Measurements from ENCODE around the gene ST7L.
"Not testable (repeated sequence)": the region's sequence is repeated elsewhere in the genome, so short reads cannot be mapped to it uniquely, and the experiment has no call there.

Gene ST7L

DNA sequence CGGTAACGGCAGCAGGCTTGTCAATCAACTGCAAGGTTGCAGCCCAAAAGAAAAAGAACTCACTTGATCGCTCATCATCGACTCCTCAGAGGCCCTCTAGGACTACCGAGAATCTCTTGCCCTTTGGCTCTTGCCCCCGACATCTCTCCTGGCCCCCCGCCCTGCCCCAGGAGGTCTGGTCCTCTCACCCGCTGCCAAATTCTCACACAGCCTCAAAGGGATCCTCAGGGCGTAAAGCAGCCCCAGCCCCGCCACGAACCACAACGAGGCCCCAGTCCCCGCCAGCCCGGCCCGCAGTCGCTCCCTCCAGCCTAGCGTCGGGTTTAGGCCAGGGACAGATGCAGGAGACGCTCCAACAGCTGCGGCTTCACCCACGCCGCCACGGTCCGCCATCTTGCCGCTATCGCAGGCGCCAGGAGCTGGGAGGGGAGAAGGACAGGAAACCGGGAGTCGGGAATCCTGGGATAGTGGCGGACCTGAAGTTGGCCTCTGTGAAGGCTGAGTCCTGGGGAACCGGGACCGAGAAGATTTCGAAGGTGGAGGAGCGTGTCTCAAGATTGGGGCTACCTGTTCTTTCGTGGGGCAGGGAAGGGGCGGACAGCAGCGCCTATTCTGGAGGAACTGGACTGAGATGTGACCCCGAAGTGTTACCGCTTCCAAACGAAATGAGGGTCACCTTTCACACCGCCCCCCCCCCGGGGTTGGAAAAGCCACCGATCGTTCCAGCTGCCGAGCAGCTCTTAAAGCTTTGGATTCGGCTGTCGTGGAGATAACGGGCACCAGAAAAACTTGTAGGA is at the start of gene ST7L:
TSS of gene ST7L (minus strand) at position 421 of the 797 bp plus-strand sequence. CDS start at position 393, 28 bp downstream.
- DNase-seq, result peak in 50 of 51 donors; percentile 16 to 94 (median 75)

DNA sequence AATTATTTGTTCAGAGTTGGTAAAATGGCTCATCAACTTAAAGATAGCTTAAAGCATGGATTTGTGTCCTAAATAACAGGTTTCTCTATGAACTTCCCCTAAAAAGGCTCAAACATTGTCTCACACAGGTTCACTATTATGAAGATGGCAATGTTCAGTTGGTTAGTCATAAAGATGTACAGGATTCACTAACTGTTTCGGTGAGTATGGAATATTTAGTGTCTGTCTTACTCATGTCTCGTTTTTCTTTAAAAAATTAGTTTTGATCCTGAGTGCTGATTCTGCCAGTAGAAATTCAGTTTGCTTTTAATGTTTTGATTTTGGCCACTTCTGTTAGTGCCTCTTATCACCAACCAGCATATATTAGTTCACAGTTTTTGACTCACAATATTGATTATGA is 48.0 kb upstream of the ST7L start:
- DNase-seq, result no peak

DNA sequence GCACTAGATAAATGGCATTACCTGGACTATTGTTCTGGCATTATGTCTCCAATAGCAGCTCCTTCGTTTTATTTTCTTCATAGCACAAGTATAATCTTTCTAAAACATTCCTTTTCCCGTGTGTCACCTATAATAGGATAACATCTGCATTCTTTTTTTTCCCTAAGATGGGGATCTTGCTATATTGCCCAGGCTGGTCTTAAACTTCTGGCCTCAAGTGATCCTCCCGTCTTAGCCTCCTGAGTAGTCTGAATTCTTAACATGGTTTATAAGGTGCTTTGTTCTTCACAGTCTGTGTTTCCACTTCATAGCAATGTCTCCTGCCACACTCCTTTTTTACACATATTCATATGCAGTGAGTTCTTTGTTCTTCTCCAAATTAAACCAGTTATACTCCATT is 46.9 kb upstream of the ST7L start:
- DNase-seq, result no peak

GRCh38 chr1:112651205-112651604 is 32.3 kb upstream of the ST7L start:
- DNase-seq, result no peak

DNA sequence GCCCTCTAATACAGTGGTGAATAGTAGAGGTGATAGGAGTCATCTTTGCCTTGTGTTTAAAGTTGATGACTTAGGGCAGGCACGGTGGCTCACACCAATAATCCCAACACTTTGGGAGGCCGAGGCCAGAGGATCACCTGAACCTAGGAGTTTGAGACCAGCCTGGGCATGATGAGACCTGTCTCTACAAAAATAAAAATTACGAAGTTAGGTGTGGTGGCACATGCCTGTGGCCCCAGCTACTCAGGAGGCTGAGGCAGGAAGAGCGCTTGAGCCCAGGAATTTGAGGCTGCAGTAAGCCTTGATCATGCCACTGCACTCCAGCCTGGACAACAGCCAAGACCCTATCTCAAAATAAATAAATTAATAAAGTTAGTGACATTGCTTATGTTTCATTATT is 27.3 kb upstream of the ST7L start:
- no peak for DNase-seq

- no peak for DNase-seq
Observed at GRCh38 chr1:112643080-112643479, 24.1 kb upstream of the ST7L start.

DNA sequence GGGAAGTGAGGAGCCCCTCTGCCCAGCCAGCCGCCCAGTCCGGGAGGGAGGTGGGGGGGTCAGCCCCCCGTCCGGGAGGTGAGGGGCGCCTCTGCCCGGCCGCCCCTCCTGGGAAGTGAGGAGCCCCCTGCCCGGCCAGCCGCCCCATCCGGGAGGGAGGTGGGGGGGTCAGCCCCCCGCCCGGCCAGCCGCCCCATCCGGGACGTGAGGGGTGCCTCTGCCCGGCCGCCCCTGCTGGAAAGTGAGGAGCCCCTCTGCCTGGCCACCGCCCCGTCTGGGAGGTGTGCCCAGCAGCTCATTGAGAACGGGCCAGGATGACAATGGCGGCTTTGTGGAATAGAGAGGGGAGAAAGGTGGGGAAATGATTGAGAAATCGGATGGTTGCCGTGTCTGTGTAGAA is 21.5 kb upstream of the ST7L start:
- DNase-seq, result peak in 5 of 51 donors; percentile 10 to 50 (median 29)

DNA sequence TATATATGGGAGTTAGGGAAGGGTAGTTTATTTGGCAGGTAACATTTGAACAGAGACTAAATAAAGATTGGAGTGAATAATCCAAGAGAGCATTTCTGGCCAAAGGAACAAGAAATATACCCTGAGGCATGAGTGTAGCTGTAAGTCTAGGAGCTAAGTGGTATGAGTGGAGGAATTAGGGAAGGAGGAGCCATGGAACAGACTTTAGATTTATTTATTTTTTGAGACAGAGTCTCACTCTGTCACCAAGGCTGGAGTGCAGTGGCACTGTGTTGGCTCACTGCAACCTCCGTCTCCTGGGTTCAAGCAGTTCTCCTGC is 19.1 kb upstream of the ST7L start:
- DNase-seq, result no peak

GRCh38 chr1:112637254-112638109 is 18.5 kb upstream of the ST7L start:
- peak in 16 of 51 donors; percentile 3 to 70 (median 21) for DNase-seq

DNA sequence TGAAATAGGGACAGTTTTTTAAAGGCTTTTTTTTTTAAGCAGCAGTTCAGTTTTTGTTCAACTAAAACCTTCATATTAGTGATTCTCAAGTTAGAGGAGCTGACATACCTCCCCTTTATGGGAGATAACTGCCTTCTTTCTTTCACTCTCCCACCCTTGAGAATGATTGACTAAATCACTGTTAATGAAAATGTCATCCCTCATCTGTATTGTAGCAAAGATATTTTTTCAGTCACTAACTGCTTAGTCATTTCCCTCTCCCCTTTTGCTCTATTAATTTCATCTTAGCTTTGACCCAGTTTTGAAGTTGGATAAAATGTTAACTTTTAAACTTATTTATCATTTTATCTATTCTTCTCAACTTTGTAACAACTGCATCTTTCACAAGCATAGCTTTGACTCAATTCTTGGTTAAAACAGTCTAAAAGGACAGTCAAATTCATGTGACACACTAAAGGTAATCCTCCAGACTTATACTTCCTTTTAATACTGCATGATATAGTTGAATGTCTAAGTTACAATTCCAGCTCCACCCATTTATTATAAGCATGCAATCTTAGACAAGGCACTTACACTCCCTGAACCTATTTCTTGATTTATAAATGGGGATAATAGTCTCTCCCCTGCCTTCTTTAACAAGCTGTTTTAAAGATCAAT is 17.8 kb upstream of the ST7L start:
- DNase-seq, result no peak

DNA sequence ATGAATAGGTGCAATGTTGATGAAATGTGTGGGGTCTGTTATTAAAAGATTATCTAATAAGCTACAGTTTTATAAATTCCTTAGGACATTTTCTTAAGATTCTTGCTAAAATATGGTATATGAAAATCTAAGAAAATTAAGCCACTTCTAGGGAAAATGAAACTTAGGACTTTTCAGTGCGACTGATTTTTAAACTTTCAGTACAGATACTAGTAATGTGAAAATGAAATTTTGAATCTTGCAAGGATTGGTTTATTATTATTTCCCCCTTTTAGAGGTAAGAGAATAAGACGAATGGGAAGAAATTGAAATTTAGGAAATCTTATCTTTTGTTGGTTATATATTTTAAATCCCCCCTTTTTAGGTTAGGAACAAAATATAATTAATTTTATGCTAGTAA is 17.1 kb upstream of the ST7L start:
- no peak for DNase-seq

- no peak for DNase-seq
Observed at GRCh38 chr1:112634367-112634766, 15.4 kb upstream of the ST7L start.

GRCh38 chr1:112633628-112634027 is 14.7 kb upstream of the ST7L start:
- no peak for DNase-seq

- DNase-seq, result no peak
Observed at GRCh38 chr1:112629256-112629655, 10.3 kb upstream of the ST7L start.

DNA sequence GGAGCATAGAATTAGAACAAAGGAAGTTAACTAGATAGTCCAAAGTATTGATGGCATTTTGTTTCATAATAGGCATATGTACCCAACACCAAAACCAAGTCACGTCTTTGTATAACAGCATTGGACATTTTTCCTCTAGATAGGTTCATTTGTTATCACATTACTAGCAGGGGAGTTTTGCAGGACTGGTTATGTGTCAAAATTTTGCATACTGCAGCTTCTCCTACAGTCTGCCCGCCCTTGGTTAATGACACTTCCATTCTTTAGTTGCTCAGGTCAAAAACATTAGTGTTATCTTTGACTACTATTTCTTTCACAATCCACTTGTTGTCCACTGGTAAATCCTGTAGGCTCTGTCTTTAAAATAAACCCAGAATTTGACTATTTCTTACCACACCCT is 9.6 kb upstream of the ST7L start:
- DNase-seq, result no peak

DNA sequence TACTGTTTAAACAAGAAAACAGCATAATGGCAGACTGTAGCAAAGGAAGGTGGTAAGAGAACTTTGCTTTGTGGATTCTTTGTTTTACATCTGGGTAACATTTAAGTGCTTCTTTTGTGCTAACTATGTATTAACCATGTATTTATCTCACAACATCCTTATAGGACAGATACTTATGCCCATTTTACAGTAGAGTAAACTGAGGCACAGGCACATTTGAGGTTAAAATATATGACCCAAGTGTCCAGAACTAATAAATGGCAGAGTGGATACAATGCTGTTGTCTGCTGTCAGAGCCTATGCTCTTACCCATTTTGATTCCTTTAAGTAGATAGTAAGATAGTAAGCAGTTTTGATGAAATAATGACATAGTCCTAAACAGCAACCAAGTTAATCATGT is 7.9 kb upstream of the ST7L start:
- no peak for DNase-seq

DNA sequence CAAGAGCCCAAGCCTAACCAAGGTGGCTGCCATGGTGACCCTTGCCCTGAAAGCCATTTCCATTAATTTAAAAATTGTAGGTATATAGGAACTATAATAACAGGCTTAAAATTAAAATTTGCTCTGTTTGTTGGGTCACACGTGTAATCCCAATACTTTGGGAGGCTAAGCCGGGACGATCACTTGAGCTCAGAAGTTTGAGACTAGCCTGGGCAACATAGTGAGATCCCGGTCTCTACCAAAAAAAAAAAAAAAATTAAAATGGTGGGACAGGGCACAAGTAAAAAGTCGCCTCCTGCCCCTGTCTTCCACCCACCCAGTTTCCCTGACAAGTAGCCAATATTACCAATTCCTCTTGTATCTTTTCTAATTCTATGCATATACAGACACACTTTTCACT is 7.3 kb upstream of the ST7L start:
- DNase-seq, result no peak

- peak in 2 of 51 donors; percentile 2 to 21 for DNase-seq
Observed at GRCh38 chr1:112625696-112626095, 6.8 kb upstream of the ST7L start.

DNA sequence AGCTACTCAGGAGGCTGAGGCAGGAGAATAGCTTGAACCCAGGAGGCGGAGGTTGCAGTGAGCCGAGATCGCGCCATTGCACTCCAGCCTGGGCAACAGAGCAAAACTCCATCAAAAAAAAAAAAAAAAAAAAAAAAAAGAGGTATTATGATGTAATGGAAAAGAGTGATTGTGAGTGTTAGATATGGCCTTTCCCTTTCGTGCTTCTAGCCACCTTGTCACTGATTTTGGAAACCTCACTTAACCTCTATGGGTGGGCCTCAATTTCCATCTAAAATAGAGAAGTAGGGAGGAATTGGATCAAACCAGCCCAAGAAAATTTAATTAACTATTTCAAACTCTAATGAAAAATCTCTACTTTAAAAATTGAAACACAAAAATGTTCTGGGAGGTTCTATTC is 5.6 kb upstream of the ST7L start:
- not testable (repeated sequence) for DNase-seq

DNA sequence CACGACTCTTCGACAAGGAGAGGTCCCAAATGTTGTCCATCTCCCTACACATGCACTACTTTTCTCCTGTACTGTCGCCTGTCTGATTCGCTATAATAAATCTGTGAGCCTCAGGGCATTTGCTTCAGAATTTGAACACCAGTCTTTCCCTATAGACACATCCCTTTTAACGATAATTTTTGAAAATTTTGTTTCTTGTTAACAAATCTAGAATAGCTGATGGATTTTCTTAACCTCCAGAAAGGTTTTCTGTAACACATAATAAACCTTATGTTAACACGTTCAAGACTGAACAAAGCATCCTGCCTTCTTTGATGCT is 1.4 kb upstream of the ST7L start:
- DNase-seq, result no peak

- peak; percentile 56 to 94 (median 85) for DNase-seq
Observed at GRCh38 chr1:112619518-112620376, 806 bp upstream of the ST7L start, which contains the start of gene CAPZA1. CAPZA1 (plus strand) TSS chr1:112619832; CDS start chr1:112619845, 13 bp downstream.
